ENCODE data around the gene LAMB3.

DNA sequence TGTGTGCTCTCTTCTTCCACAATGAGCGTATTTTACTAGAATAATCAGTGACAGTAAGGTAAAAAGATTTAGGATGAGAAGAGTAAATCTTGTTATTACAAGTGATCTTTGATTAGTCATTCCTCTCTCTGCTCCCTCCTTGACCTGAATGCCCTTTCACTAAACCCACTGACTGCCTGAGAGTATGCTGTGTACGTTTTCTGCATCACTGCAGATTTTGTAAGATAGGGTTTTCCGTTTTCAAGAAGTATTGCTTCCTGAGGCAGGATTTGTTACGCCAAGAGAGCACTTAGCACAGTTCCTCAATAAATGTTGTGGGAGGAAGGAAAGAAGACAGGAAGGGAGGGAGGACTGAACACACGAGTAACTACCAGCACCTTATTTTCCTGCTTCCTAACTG, 7.7 kb upstream of the LAMB3 start:
- TF ChIP-seq POLR2A (IDR thresholded peaks at IDR 0.05; ENCODE audit: low read depth, low read length) (no peak), TAF1 (IDR thresholded peaks at IDR 0.05; ENCODE audit: low read depth, low read length) (no peak), POU2F2 (IDR thresholded peaks at IDR 0.05; ENCODE audit: low read depth, low read length) (no peak), SPI1 (IDR thresholded peaks at IDR 0.05; ENCODE audit: low read depth, low read length) (0 out of 2 replicates have a peak, but pooled peaks have one; percentile 33), POLR2AphosphoS5 (IDR thresholded peaks at IDR 0.05; ENCODE audit: low read depth, low read length) (no peak), PAX5 (IDR thresholded peaks at IDR 0.05; ENCODE audit: insufficient read depth, low read length, severe bottlenecking) (peak; percentile 19)
